ENCODE data around the gene KDM1A.
A peak's percentile ranks its signal among the peaks of the same experiment; 100 is the strongest.

Gene KDM1A

GRCh38 chr1:23110391-23110790 lies 91.1 kb downstream of the KDM1A start:
- no peak for DNase-seq (ENCODE audit: low read depth)

- DNase-seq (ENCODE audit: low read depth), result peak; percentile 38
Measured at GRCh38 chr1:23111600-23112535, 92.6 kb downstream of the KDM1A start.

- DNase-seq (ENCODE audit: low read depth), result no peak
Measured at GRCh38 chr1:23114424-23115079, 95.3 kb downstream of the KDM1A start.

- no peak for DNase-seq (ENCODE audit: low read depth)
Measured at GRCh38 chr1:23116216-23116836, 97.1 kb downstream of the KDM1A start.

- DNase-seq (ENCODE audit: low read depth), result no peak
Measured at GRCh38 chr1:23116921-23117699, 97.8 kb downstream of the KDM1A start.

GRCh38 chr1:23118407-23118806 lies 99.1 kb downstream of the KDM1A start:
- DNase-seq (ENCODE audit: low read depth), result no peak

GRCh38 chr1:23118957-23119792 lies 99.9 kb downstream of the KDM1A start:
- no peak for DNase-seq (ENCODE audit: low read depth)

GRCh38 chr1:23120383-23120782 lies 101.1 kb downstream of the KDM1A start:
- DNase-seq (ENCODE audit: low read depth), result no peak

GRCh38 chr1:23122023-23122748 lies 102.9 kb downstream of the KDM1A start:
- no peak for DNase-seq (ENCODE audit: low read depth)

- no peak for DNase-seq (ENCODE audit: low read depth)
Measured at GRCh38 chr1:23122796-23123195, 103.5 kb downstream of the KDM1A start.

- DNase-seq (ENCODE audit: low read depth), result no peak
Measured at GRCh38 chr1:23123528-23123927, 104.3 kb downstream of the KDM1A start.

- no peak for DNase-seq (ENCODE audit: low read depth)
Measured at GRCh38 chr1:23124259-23125026, 105.2 kb downstream of the KDM1A start.

GRCh38 chr1:23125489-23125888 lies 106.2 kb downstream of the KDM1A start:
- DNase-seq (ENCODE audit: low read depth), result no peak

- DNase-seq (ENCODE audit: low read depth), result no peak
Measured at GRCh38 chr1:23126200-23126599, 106.9 kb downstream of the KDM1A start.

- no peak for DNase-seq (ENCODE audit: low read depth)
Measured at GRCh38 chr1:23126801-23127200, 107.5 kb downstream of the KDM1A start.

- DNase-seq (ENCODE audit: low read depth), result no peak
Measured at GRCh38 chr1:23129846-23130245, 110.6 kb downstream of the KDM1A start.

- DNase-seq (ENCODE audit: low read depth), result no peak
Measured at GRCh38 chr1:23132033-23132432, 112.8 kb downstream of the KDM1A start.
